Subcutaneous adipose tissue (tissue), 4 donors: Measurements from ENCODE around the gene PPP1R1B. TPM values are rescaled to one million over a fixed set of nuclear protein-coding genes. Genes with fewer than 3 reads are reported as not detected.

ENCODE experiments used
- total RNA-seq, 4 donors: library from RNA; depleted of rRNA; stranded (reverse); fragments of >200 nt; gene quantifications; one replicate each; pipeline ENCODE4 v1.1.0, GENCODE V29; 2016
- TF ChIP-seq, protein P1 (sequence below): fragments of 450-650 bp; IDR thresholded peaks from one replicate; pipeline ENCODE4 v1.5.1; 2016; ENCODE audit warnings: low read depth, mild to moderate bottlenecking, control low read depth, antibody characterized with exemption, moderate library complexity

The PPP1R1B gene
- total RNA-seq, 4 donors from 2014 or later: 16.3 to 100 (median 41.4) TPM

DNA sequence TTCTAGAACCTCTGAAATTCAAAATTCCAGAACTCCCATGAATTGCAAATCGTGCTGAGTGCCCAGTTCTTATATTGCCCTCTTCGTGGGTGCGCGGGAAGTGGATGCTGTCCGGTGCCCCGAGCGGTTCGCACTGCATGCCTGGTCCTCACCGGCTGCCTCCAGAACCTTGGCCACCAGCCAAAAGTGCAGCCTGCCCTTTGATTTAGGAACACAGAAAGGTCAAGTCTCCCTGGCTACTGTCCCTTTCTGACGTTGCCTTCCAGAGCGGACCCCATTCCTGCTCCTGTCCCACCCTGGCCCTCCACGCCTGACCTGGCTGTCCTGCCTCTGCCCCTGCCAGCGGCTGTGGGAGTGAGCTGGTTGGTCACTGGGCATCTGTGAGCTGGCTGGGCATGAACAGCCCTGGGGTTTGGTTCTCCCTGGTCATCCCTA, 28.7 kb upstream of the PPP1R1B start:
- TF ChIP-seq, protein P1, sequence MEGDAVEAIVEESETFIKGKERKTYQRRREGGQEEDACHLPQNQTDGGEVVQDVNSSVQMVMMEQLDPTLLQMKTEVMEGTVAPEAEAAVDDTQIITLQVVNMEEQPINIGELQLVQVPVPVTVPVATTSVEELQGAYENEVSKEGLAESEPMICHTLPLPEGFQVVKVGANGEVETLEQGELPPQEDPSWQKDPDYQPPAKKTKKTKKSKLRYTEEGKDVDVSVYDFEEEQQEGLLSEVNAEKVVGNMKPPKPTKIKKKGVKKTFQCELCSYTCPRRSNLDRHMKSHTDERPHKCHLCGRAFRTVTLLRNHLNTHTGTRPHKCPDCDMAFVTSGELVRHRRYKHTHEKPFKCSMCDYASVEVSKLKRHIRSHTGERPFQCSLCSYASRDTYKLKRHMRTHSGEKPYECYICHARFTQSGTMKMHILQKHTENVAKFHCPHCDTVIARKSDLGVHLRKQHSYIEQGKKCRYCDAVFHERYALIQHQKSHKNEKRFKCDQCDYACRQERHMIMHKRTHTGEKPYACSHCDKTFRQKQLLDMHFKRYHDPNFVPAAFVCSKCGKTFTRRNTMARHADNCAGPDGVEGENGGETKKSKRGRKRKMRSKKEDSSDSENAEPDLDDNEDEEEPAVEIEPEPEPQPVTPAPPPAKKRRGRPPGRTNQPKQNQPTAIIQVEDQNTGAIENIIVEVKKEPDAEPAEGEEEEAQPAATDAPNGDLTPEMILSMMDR: no peak

DNA sequence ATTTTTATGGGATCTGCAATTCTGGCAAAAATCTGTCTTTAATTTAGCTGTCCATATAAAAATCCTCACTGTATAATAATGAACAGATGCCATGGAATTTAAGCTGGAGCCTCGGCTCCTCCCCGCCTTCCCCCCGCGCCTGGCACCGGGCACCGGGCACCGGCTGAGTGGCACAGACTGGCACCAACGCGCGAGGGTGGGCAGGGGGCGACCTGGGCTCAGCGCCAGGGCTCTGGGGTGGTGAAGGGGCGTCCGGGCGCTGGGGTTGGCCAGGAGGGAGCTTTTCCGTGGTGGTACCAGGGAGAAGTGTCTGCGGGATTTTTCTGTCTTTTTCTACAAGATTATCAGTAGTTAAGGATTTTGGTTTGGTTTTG, 28.1 kb upstream of the PPP1R1B start:
- TF ChIP-seq, protein P1: no peak

- TF ChIP-seq, protein P1: no peak
Measured at GRCh38 chr17:39599004-39599664, 27.6 kb upstream of the PPP1R1B start.

- TF ChIP-seq, protein P1: no peak
Measured at GRCh38 chr17:39599665-39600231, 27.0 kb upstream of the PPP1R1B start.

DNA sequence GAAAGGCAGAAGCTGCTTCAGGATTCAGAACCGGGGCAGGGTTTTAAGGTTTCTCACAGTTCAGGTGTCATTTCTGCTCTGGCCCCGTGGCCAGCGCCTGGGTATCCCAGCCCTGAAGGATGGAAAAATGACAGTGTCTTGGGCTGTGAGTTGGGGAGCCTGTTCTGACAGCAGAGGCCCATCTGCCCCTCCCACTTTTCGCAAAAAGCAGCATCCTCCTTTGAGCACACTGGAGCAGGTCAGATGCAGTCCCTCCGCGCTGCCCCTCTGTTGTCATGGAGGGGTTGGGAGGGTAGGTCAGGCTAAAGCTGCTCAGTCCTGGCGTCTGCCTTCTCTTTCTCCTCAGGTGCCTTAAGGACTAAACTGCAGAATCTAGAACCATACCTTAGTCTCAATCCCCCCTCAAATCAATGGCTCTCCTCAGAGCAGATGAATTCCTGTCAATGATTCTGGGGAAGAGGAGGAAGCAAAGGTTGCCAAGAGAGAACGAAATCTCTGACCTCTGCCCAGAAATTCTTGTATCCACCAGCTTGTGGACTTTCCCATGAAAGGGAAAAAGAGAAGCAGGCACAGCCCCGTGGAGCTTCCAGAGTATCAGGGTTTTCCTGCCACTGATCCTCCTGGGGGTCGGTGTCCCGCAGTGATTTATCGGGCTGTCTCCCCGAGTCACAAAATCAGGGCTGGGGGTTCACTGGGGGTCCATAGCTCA, 26.3 kb upstream of the PPP1R1B start:
- TF ChIP-seq, protein P1: no peak

- TF ChIP-seq, protein P1: no peak
Measured at GRCh38 chr17:39600997-39601597, 25.7 kb upstream of the PPP1R1B start.
